Adrenal gland (tissue), 5 donors: ENCODE data around the gene DUSP14.

ENCODE experiments used
- POLR2A ChIP-seq, 2 donors: fragments of 450-650 bp; IDR thresholded peaks; one replicate each; pipeline ENCODE4 v1.6.1; 2017; ENCODE audit warnings: antibody characterized with exemption in 2 of 2, mild to moderate bottlenecking in 2 of 2, moderate library complexity in 1 of 2
- TF ChIP-seq, protein P1 (sequence below), 6 experiments: fragments of 450-650 bp in 4 of 6; fragments of 200-600 bp in 2 of 6; sonication (generic) in 1 of 6; IDR thresholded peaks; 1 replicate in 5 of 6; 2 replicates in 1 of 6; pipeline versions ENCODE4 v1.5.1 to v1.8.0; 2016 to 2021; ENCODE audit warnings: antibody characterized with exemption in 6 of 6, mild to moderate bottlenecking in 2 of 6, moderate library complexity in 1 of 6
- donor health status: DM: no; HTN: no; CAD: no.

GRCh38 chr17:37493249-37494027 is 3.7 kb downstream of the DUSP14 start:
- TF ChIP-seq, protein P1, sequence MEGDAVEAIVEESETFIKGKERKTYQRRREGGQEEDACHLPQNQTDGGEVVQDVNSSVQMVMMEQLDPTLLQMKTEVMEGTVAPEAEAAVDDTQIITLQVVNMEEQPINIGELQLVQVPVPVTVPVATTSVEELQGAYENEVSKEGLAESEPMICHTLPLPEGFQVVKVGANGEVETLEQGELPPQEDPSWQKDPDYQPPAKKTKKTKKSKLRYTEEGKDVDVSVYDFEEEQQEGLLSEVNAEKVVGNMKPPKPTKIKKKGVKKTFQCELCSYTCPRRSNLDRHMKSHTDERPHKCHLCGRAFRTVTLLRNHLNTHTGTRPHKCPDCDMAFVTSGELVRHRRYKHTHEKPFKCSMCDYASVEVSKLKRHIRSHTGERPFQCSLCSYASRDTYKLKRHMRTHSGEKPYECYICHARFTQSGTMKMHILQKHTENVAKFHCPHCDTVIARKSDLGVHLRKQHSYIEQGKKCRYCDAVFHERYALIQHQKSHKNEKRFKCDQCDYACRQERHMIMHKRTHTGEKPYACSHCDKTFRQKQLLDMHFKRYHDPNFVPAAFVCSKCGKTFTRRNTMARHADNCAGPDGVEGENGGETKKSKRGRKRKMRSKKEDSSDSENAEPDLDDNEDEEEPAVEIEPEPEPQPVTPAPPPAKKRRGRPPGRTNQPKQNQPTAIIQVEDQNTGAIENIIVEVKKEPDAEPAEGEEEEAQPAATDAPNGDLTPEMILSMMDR (IDR thresholded peaks at IDR 0.05): no peak
- TF ChIP-seq POLR2A (IDR thresholded peaks at IDR 0.05): no peak
